GM19397 (cell line): ENCODE data around the gene SLC9B2.

Source experiments
- ATAC-seq: cut with Tn5 transposase; IDR thresholded peaks from one replicate; pipeline ENCODE4 v1.9.1; 2021; ENCODE audit warnings: mild to moderate bottlenecking, moderate library complexity; ENCODE audit not compliant: unreplicated experiment

The SLC9B2 gene

GRCh38 chr4:103076747-103077347 is at the start of gene SLC9B2:
Gene SLC9B2 (minus strand): TSS chr4:103076761. CDS start chr4:103067550, 9,211 bp downstream.
- peak; percentile 54 for ATAC-seq

GRCh38 chr4:103126126-103126525 is 49.6 kb upstream of the SLC9B2 start:
- no peak for ATAC-seq

- ATAC-seq: no peak
These were observed 46.6 kb upstream of the SLC9B2 start for GRCh38 chr4:103123114-103123513.

- ATAC-seq: no peak
These were observed 41.6 kb upstream of the SLC9B2 start for GRCh38 chr4:103118166-103118565.

GRCh38 chr4:103111598-103111997 is 35.0 kb upstream of the SLC9B2 start:
- no peak for ATAC-seq

- ATAC-seq: no peak
These were observed 32.0 kb upstream of the SLC9B2 start for GRCh38 chr4:103108542-103108941.

GRCh38 chr4:103105558-103106356 is 29.2 kb upstream of the SLC9B2 start:
- ATAC-seq: no peak

- ATAC-seq: no peak
These were observed 28.3 kb upstream of the SLC9B2 start for GRCh38 chr4:103104886-103105285.

- no peak for ATAC-seq
These were observed 24.1 kb upstream of the SLC9B2 start for GRCh38 chr4:103100691-103101090.

GRCh38 chr4:103099691-103100392 is 23.3 kb upstream of the SLC9B2 start, which contains the start of gene BDH2:
Gene BDH2 (minus strand): TSS chr4:103099834. CDS start chr4:103096254, 3,580 bp downstream.
- ATAC-seq: peak; percentile 94

GRCh38 chr4:103098756-103099440 is 22.3 kb upstream of the SLC9B2 start:
- ATAC-seq: no peak

GRCh38 chr4:103098341-103098740 is 21.8 kb upstream of the SLC9B2 start:
- no peak for ATAC-seq

- no peak for ATAC-seq
These were observed 20.6 kb upstream of the SLC9B2 start for GRCh38 chr4:103097112-103097511.

GRCh38 chr4:103095080-103095479 is 18.5 kb upstream of the SLC9B2 start:
- no peak for ATAC-seq

GRCh38 chr4:103092245-103092644 is 15.7 kb upstream of the SLC9B2 start:
- ATAC-seq: no peak

- ATAC-seq: peak; percentile 81
These were observed 15.2 kb upstream of the SLC9B2 start for GRCh38 chr4:103091601-103092223.

GRCh38 chr4:103089481-103089880 is 12.9 kb upstream of the SLC9B2 start:
- no peak for ATAC-seq

GRCh38 chr4:103086551-103086950 is 10.0 kb upstream of the SLC9B2 start:
- ATAC-seq: no peak

- no peak for ATAC-seq
These were observed 9.1 kb upstream of the SLC9B2 start for GRCh38 chr4:103085555-103086196.

GRCh38 chr4:103079621-103080020 is 3.1 kb upstream of the SLC9B2 start:
- no peak for ATAC-seq
